DMS53 (cell line): Measurements from ENCODE around the gene TLE5.
"Not testable (repeated sequence)": the region's sequence is repeated elsewhere in the genome, so short reads cannot be mapped to it uniquely, and the experiment has no call there.

ENCODE experiments used
- DNase-seq: peaks from one replicate; lab custom pipeline; 2025; lab: John Stamatoyannopoulos, UW

Gene TLE5

DNA sequence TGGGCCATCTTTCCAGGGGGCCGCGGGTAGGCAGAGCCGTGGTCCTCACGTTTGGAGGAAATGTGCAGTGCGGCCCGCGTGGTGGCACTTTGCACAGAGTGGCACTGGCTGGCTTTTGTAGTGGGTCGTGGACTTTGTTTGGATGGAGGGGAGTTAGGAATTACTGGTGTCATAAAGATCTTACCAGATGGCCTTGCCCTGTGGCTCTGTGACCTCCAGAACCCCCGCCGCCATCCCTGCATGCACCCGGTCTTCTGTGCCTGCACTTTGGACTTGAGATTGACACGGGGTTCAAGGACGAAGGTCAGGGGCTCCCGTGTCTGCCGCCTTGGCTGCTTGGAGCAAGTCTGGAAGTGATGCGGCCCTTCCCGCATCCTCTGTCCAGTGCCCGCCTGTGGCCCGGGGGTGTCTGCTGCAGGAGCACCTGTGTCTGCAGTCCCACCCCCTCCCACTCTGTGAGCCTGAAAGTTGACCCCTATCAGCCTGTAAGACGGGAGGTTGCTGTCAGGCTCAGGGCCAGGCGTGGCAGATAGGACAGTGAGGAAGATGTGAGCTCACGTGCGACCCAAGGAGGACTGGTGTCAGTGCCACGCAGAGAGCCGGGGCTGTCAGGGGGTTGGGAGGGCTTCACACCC, 34.1 kb upstream of the TLE5 start:
- DNase-seq: no peak

DNA sequence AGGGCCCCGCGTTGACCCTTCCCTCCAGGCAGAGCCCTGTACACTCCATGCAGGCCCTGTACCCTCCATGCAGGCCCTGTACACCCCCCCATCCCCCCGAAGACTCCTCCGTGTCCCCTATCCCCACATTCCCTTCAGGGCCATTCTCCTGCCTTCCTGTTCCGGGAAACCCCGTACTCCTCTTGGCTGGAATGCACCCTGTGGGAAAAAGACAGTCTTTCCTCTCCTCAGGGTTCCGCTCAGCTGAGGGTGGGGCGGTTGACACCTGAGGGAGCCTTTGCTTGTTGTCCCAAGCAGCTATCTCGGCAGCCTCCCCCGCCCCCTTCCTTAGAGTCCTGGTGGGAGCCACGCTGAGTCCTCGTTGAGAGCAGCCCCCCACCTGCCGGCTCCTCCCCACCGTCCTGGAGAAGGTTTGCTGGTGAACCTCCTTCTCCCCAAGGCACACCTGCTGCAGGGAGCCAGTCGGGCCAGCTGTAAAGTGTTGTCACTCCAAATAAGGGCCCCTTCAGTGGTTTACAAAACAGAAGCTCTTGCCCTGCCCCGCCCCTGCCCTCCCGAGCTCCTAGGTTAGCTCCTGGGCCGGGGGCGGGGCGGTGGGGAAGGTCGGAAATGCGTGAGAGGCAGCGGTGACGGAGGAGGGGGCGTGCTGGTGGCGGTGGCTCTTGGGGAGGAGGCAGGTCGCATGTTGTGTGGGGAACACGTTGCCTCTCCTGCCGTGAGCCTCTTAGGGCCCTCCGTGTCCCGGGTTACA, 33.3 kb upstream of the TLE5 start:
- no peak for DNase-seq

DNA sequence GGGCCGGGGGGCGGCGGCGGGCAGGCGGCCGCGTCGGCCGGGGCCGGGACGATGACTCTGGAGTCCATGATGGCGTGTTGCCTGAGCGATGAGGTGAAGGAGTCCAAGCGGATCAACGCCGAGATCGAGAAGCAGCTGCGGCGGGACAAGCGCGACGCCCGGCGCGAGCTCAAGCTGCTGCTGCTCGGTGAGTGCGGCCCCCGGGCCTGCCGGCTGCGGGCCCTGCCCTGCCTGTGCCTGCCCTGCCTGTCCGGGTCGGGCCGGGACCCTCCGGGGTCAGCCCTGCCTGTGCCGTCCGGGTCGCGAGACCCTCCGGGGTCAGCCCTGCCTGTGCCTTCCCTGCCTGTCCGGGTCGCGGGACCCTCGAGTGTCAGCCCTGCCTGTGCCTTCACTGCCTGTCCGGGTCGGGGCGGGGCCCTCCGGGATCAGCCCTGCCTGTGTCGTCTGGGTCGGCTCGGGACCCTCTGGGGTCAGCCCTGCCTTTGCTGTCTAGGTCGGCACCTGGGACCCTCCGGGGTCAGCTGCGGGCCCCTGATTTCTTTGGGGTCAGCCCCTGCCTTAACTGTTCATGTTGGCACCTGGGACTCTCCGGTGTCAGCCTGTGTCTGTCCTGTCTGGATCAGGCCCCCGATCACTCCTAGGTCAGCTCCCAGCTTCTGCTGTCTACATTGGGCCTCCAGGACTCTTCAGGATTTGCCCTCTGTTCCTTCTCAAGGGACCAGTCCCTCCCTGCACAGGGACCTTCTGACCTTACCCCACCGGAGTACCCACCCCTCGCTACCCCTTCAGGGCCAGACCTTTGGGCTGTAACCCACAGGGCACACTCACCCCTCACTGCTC, 32.5 kb upstream of the TLE5 start:
- peak; percentile 49 for DNase-seq

DNA sequence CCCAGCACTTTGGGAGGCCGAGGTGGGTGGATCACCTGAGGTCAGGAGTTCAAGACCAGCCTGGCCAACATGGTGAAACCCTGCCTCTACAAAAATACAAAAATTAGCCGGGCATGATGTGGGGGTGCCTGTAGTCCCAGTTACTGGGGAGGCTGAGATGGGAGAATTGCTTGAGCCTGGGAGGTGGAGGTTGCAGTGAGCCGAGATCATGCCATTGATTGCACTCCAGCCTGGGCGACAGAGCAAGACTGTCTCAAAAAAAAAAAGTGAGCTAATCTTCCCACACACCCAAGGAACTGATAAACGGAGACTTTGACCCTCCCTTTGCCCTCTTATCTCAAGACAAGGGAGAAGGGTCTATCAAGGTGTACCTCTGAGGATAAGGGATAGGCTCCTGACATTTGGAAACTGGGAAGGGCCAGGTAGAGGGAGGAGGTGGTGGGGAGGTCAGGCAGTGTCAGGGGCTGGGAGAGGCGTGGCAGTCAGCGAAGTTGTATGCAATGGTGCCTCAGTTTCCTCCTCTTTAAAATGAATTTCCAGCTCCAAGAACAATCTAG, 27.1 kb upstream of the TLE5 start:
- DNase-seq: not testable (repeated sequence)

DNA sequence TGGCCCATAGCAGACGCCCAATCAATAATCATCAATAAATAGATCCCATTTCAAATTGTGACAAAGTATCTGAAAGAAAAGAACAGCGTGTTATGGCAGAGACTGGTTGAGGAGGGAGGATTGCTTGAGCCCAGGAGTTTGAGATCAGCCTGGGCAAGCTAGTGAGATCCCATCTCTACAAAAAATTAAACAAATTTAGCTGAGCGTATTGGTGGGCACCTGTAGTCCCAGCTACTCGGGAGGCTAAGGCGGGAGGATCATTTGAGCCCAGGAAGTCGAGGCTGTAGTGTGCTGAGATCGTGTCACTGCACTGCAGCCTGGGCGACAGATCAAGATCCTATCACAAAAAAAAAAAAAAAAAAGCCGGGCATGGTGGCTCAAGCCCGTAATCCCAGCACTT, 25.5 kb upstream of the TLE5 start:
- DNase-seq: no peak

DNA sequence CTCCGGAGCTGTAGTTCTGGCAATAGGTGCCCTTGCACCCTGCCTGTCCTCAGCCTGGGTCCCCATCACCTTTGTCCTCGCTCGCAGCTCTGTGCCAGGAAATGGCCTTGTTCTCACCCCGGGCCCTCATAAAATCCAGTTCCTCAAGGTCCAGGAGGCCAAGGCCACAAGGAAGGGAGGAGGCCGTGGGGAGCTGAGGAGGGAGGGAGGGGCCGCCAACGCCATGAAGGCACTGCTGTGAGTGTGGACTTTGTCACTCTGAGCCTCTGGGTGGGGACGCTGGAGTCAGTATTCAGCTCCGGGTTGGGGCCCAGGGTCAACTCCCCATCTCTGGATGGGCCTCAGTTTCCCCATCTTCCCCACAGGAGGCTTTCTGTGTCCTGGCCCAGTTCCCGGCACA, 22.6 kb upstream of the TLE5 start:
- no peak for DNase-seq

DNA sequence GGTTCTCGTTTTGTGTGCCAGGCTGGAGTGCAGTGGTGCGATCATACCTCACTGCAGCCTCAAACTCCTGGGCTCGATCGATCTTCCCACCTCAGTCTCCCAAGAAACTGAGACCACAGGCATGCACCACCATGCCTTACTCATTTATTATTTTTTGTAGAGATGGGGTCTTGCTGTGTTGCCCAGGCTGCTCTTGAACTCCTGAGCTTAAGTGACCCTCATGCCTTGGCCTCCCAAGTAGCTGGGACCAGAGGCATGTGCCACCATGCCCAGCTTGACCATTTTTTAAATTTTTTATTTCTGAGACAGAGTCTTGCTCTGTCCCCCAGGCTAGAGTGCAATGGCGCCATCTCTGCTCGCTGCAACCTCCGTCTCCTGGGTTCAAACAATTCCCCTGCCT, 21.7 kb upstream of the TLE5 start:
- no peak for DNase-seq

DNA sequence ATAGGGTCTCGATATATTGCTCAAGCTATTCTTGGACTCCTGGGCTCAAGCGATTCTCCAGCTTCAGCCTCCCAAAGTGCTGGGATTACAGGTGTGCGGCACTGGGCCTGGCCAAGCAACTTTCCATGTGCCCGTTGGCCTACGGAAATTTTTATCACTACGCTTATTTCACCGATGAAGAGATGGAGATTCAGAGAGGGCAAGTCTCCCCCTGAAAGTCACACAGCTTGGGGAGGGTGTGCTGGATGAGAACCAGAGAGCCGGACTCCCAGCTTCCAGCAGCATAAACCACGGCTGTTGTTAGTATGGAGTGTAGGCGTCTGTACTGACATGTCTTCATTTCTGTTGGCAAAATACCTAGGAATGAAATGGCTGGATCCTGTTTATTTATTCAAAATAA, 20.0 kb upstream of the TLE5 start:
- no peak for DNase-seq

DNA sequence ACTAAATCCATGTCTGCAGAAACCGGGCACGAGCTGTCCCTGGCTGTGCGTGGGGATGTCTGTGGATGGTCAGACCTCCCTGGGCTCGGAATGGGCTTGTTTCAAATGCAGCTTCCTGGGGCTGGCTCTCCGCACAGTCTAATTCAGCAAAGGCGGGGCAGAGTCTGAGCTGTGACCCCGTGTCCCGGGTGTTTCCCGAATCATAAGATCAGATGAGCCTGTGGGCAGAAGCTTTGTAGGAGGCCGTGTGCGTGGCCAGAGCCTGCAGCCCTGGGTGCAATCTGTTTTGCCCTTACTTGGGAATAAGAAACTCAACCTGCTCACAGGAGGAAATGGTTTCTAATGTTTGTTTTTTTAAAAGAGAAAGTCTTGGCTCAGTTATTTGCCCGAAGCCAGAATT, 18.0 kb upstream of the TLE5 start:
- no peak for DNase-seq

DNA sequence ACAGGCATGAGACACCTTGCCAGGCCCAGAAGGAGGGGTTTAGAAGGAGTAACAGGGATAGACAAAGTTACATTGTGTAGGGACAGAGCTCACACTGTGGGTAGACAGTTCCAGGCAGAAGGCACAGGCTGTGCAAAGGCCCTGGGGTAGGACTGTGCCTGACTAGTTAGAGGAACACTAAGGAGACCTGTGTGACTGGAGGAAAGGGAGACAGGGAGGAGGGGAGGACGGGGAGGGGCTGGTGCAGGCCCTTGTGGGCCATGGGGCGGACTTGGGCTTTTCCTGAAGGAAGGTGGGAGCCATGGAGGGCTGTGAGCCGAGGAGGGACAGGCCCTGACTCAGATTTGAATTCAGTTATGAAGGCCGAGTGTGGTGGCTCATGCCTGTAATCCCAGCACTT, 17.3 kb upstream of the TLE5 start:
- no peak for DNase-seq

DNA sequence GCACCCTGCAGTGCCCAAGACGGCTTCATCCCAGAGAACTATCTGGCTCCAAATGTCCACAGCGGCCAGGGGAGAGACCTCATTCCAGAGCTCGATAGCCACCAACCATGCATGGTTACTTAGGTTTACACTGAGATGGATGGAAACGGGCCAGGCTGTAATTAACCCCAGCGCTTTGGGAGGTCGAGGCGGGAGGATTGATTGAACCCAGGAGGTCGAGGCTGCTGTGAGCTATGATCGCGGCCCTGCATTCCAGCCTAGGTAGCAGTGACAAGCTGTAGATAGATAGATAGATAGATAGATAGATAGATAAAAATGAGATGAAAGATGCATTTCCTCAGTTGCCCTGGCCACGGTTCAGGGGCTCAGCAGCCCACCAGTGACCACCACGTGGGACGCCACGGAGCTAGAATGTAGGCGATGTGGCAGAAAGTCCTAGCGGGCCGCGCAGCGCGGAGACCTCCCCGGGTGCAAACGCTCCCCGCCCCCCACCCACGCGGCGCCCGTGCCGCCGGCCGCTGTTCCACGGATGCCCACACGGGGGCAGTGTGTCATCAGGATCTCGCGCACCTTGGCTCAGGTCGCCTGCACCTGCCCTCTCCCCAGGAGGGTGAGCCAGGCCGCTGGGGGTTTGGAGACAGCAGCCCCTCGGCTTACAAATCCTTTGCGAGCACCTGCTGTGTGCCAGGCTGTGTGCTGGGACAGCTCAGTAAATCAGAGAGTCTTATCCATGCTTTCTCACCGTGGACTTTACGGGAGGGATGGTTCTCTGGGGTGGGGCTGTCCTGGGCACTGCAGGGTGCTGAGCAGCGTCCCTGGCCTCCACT, 13.5 kb upstream of the TLE5 start:
- DNase-seq: peak; percentile 72

DNA sequence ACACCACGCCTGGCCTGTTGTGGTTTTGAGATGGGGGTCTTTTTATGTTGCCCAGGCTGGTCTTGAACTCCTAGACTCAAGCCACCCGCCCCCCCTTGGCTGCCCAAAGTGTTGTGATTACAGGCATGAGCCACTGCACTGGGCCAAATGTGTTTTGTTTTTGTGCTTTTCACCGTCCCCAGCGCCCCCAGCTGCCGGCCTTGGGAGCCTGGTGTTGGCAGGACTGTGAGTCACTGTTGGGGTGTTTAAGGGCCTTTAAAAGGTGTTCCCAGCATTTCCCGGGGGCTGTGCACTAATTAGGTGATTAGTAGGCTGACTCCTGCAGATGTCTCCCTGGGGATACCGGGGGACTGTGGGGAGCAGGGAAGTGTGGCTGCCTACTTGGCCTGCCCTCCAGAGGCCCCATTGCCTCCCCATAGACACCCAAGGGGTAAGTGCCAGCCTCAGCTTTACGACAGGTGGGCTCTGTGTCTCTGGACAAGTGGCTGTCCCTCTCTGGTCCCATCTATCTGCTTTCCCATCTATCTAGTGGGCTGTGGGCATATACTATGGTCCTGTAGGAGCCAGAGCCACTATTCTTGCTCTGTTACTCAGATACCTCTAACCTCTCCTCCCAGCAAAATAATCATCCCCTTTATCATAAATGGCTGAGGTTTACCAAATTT, 11.8 kb upstream of the TLE5 start:
- no peak for DNase-seq

DNA sequence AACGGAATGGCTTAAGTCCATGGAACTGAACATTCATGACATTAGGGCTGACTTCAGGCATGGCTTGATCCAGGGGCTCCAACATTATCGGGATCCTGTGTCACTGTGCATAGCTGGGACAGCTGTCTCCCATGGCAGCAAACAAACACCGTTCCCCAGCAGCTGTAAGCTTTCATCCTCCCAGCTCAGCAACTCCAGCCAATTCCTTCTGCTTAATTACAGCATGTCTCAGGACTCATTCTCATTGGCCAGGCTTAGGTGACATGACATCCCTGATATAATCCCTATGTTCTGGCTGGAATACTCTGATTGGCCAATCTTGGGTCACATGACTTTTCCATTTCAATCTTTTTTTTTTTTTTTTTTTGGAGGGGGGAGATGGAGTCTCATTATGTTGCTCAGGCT, 10.9 kb upstream of the TLE5 start:
- peak; percentile 85 for DNase-seq

DNA sequence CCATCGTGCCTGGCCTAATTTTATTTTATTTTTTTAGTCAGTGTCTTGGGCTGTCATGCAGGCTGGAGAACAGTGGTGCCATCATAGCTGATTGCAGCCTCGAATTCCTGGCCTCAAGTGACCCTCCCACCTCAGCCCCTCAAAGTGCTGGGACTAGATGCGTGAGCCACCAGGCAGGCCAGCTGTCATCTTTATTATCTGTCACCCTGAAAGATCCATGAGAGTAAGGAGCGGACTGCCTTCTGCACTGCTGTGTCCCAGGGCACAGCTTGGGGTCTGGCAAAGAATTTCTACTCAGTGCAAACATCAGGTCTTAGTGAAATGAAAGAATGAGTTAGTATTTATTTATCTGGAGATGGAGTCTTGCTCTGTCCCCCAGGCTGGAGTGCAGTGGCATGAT, 9.5 kb upstream of the TLE5 start:
- no peak for DNase-seq

DNA sequence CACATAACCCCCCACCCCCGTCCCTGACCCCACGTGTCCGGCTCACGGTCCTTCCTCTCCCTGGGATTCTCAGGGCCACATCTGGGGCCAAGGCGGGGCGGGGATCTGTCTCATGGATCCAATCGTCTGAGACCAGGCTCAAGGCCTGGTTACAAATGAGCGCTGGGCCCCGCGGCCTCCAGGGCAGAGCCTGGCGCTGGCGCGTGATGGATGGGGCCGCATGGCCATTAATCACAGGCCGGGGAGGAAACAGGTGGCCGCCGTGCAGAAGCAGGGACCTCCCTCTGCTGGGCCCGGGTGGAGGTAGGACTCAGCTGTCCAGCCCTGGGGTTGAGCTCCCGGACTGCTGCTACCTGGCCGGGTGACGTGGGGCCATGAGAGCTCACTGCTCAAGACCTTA, 5.8 kb upstream of the TLE5 start:
- peak; percentile 62 for DNase-seq

DNA sequence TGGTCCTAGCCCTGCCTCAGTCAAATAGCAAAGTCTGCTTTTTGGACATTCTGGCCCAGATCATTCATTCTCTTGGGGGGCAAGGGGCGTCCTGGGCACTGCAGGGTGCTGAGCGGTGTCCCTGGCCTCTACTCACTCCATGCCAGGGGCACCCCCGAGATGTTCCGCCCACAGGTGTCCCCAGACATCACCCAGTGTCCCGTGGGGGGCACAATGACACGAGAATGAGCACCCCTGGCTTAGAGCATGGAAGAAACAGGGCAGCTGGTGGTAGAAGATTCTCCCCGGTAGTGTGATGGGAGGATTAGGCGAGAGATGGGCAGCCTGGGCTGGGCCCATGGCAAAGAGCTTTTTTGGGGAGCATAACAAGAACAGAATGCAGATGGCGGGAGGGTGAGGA, 5.3 kb upstream of the TLE5 start:
- no peak for DNase-seq

DNA sequence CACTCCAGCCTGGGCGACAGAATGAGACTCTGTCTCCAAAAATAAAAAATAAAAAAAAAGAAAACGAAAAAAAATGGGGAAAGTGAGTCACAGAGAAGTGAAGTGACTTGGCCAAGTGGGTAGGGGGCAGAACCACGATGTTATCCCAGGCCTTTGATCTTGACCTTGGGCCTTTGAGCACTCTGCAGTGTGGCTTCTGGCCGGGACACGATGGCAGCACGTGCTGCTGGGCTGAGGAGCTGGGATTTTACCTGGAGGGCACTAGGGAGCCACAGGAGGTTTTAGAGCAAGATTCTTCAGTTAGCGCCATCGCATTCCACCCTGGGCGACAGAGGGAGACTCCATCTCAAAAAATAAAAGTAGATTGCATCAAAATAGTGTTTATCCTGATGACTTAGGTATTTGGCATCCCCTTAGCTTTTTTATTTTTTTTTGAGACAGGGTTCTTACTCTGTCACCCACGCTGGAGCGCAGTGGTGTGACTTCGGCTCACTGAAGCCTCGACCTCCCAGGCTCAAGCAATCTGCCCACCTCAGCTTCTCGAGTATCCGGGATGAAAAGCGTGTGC, 4.3 kb upstream of the TLE5 start:
- DNase-seq: no peak

DNA sequence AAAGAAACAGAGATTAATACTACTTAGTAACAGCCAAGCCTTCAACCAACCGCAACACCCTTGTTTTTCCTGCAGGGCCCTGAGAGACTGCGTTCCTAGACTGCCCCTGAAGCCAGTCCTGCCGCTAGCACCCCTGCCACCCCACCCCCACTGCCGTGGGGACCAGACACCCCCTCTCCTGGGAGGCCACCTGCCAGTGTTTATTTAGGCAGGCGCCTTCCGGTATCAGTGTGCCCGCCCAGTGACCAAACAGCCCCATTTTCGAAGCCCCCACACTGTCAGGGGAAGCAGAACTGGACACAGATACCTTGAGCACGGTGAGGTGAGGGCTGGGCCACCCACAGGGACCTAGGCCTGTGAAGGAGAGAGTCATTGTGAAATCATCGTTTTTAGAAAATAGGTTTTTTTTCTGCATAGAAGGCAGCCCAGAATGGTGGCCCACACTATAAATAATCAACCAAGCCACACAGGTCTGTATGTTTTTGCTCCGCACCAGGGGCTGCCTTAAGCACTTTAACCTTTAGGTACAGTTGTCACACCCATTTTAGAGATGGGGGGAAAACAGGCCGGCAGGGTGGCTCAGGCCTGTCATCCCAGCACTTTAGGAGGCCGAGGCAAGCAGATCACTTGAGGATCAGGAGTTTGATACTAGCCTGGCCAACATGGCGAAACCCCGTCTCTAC, 3.5 kb upstream of the TLE5 start:
- DNase-seq: peak; percentile 85

DNA sequence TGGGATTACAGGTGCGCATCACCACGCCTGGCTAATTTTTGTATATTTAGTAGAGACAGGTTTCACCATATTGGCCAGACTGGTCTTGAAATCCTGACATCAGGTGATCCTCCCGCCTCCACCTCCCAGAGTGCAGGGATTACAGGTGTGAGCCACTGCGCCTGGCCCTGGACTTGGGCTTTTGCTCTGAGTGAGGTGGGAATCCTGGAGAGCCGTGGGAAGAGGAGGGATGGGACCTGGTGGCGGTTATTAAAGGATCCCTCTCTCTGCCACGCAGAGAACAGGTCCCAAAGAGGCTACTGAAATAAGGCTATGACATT, 1.7 kb upstream of the TLE5 start:
- DNase-seq: no peak
